ENCODE data around the gene ELOB. TPM values are rescaled to one million over a fixed set of nuclear protein-coding genes. Genes with fewer than 3 reads are reported as not detected.

ELOB gene
- polyA plus RNA-seq, 1 of the 3 experiments (the other 2 are of a cell fraction) = 329 TPM

DNA sequence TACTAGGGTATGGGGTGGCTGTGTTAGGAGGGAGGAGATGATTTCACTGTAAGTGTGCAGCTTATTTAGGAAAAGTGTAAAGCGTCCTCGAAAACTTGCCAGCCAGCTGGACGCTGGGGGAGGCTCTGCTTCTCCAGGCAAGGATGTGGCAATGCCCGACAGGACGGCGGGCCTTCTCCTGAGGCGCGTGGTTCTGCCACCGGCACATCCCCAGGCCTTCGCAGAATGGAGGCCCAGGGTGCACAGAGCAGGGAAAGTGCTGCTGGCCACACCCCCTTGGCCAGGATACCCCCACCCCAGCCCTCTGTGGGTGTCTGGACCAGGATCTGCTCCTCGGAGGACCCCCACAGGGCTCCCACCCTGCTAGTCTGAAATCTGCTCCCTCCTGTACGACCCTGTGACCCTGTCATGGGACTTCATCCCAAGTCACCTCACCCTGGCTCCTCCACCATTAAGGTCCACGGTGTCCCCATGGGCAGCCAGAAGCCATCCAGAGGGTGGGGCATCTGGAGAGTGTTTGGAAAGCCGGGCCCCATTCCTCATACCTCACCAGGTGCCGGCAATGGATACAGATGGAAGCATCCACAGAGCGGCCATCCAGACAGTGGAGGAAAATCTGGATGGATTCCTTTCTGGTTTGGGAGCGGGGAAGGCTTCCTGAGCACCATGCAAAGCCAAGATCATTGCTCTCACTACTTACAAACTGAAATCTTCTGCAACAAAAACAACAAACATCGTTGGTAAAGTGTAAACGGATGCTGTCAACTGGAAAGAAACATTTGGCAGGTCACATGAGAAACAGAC is 33.9 kb downstream of the ELOB start (continued):
- TF ChIP-seq TAF1 (IDR thresholded peaks at IDR 0.05; ENCODE audit: borderline replicate concordance, low read depth, low read length) (no peak), EZH2phosphoT487 (IDR thresholded peaks at IDR 0.05; ENCODE audit: borderline replicate concordance, low read depth) (no peak), NRF1 (IDR thresholded peaks at IDR 0.05; ENCODE audit: low read depth, low read length) (no peak), NFIC (IDR thresholded peaks at IDR 0.05; ENCODE audit: borderline replicate concordance) (no peak)
- TF ChIP-seq, protein P1, sequence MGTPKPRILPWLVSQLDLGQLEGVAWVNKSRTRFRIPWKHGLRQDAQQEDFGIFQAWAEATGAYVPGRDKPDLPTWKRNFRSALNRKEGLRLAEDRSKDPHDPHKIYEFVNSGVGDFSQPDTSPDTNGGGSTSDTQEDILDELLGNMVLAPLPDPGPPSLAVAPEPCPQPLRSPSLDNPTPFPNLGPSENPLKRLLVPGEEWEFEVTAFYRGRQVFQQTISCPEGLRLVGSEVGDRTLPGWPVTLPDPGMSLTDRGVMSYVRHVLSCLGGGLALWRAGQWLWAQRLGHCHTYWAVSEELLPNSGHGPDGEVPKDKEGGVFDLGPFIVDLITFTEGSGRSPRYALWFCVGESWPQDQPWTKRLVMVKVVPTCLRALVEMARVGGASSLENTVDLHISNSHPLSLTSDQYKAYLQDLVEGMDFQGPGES (IDR thresholded peaks at IDR 0.05; ENCODE audit: low read depth, low read length) = no peak
- TF ChIP-seq, protein P2, sequence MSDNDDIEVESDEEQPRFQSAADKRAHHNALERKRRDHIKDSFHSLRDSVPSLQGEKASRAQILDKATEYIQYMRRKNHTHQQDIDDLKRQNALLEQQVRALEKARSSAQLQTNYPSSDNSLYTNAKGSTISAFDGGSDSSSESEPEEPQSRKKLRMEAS (IDR thresholded peaks at IDR 0.05; ENCODE audit: low read depth) = no peak

DNA sequence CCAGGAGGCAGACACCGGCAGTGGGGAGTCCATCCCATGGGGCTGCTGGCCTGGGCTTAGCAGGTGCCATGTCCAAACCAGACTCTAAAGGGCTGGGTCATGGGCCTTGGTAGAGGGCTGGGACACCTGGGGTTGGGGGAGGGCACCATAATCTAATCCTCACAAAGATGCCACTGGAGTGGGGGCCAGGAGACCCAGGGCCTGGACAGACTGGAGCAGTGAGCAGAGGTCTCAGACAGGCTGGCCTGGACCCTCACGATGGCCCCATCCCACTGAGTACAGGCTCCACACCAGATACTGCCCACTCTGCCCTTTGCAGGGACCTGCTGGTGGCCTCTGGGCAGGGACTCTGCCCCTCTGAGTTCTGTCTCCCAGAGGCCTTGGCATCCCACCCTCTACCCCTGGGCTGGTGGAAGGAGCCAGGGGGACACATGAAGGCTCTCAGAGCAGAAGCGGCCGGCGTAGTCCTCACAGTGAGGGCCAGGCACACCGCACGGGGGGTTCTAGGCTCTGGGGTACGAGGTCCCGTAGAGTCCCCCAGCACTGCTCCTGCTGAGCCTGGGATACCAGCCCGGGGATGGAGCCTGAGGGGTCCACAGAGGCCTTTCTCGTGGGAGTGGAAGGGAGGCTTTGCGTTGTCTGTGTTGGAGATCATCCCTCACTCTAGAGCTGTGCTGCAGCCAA is 34.6 kb downstream of the ELOB start:
- no peak overlapping the region for H3K9ac ChIP-seq
- no peak overlapping the region for H3K27ac ChIP-seq (ENCODE audit: low read depth in 2 of 2, low read length in 1 of 2)
- no peaks in the 10 kb centered on the region; a peak in 1 of 4 replicates for H3K4me1 ChIP-seq (ENCODE audit: control insufficient read depth in 1 of 2, insufficient read depth in 2 of 2, low read depth in 1 of 2, low read length in 1 of 2)
- no peaks in the 10 kb centered on the region for H3K36me3 ChIP-seq (replicated peaks in 1 of 2; ENCODE audit: control insufficient read depth in 1 of 2, insufficient read depth in 2 of 2, low read length in 1 of 2)
- H3K4me3 ChIP-seq (ENCODE audit: low read depth in 2 of 2, low read length in 1 of 2) = no peak overlapping the region
- TF ChIP-seq TAF1 (IDR thresholded peaks at IDR 0.05; ENCODE audit: borderline replicate concordance, low read depth, low read length) = no peak
- TF ChIP-seq, protein P3, sequence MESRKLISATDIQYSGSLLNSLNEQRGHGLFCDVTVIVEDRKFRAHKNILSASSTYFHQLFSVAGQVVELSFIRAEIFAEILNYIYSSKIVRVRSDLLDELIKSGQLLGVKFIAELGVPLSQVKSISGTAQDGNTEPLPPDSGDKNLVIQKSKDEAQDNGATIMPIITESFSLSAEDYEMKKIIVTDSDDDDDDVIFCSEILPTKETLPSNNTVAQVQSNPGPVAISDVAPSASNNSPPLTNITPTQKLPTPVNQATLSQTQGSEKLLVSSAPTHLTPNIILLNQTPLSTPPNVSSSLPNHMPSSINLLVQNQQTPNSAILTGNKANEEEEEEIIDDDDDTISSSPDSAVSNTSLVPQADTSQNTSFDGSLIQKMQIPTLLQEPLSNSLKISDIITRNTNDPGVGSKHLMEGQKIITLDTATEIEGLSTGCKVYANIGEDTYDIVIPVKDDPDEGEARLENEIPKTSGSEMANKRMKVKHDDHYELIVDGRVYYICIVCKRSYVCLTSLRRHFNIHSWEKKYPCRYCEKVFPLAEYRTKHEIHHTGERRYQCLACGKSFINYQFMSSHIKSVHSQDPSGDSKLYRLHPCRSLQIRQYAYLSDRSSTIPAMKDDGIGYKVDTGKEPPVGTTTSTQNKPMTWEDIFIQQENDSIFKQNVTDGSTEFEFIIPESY (IDR thresholded peaks at IDR 0.05; ENCODE audit: borderline replicate concordance, low read depth) = no peak
- no peak for TF ChIP-seq RCOR1 (IDR thresholded peaks at IDR 0.05; ENCODE audit: low read length)
- TF ChIP-seq SIN3A (IDR thresholded peaks at IDR 0.05; ENCODE audit: borderline replicate concordance, low read depth, low read length) = no peak
- TF ChIP-seq TCF12 (IDR thresholded peaks at IDR 0.05) = no peak
- no peak for TF ChIP-seq NFIC (IDR thresholded peaks at IDR 0.05; ENCODE audit: borderline replicate concordance)
- TF ChIP-seq, protein P4, sequence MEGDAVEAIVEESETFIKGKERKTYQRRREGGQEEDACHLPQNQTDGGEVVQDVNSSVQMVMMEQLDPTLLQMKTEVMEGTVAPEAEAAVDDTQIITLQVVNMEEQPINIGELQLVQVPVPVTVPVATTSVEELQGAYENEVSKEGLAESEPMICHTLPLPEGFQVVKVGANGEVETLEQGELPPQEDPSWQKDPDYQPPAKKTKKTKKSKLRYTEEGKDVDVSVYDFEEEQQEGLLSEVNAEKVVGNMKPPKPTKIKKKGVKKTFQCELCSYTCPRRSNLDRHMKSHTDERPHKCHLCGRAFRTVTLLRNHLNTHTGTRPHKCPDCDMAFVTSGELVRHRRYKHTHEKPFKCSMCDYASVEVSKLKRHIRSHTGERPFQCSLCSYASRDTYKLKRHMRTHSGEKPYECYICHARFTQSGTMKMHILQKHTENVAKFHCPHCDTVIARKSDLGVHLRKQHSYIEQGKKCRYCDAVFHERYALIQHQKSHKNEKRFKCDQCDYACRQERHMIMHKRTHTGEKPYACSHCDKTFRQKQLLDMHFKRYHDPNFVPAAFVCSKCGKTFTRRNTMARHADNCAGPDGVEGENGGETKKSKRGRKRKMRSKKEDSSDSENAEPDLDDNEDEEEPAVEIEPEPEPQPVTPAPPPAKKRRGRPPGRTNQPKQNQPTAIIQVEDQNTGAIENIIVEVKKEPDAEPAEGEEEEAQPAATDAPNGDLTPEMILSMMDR (IDR thresholded peaks at IDR 0.05) = no peak
- TF ChIP-seq FOXM1 (IDR thresholded peaks at IDR 0.05; ENCODE audit: low read depth) = no peak
- no peak for TF ChIP-seq POLR2AphosphoS5 (IDR thresholded peaks at IDR 0.05; ENCODE audit: low read depth, low read length)
- TF ChIP-seq GATA2 (CRISPR knock-in tag; IDR thresholded peaks at IDR 0.05) = no peak
- no peak for TF ChIP-seq RFX5 (IDR thresholded peaks at IDR 0.05; ENCODE audit: low read length)
- H3K9me2 ChIP-seq = no peaks in the 10 kb centered on the region
- ChIA-PET POLR2A (interaction anchor here (1.8 kb wide), 1 partner anchor 9 kb away, joined by 5 read pairs; no protein-coding TSS in a partner anchor), CTCF (no interaction called here)
- no peaks in the 10 kb centered on the region for H3K9me3 ChIP-seq
- H3K79me2 ChIP-seq (ENCODE audit: insufficient read depth) = no peaks in the 10 kb centered on the region
- H3K4me2 ChIP-seq = no peak overlapping the region
- DNase-seq = no peak
- no peaks in the 10 kb centered on the region for H4K20me1 ChIP-seq (ENCODE audit: insufficient read depth)
- no peaks in the 10 kb centered on the region for H3F3A ChIP-seq (replicated peaks; ENCODE audit: insufficient read depth)
- WGBS (ENCODE audit: low lambda C conversion rate) = over 99% methylated on average over 9 of the region's 12 CpGs
- no peak overlapping the region for H2AFZ ChIP-seq (ENCODE audit: low read depth)
- no peaks in the 10 kb centered on the region for H3K27me3 ChIP-seq (ENCODE audit: insufficient read depth)

All from SK-N-SH (cell line).